ENCODE data around the gene PRKCQ.
"Not testable (repeated sequence)": the region's sequence is repeated elsewhere in the genome, so short reads cannot be mapped to it uniquely, and the experiment has no call there.

The PRKCQ gene

DNA sequence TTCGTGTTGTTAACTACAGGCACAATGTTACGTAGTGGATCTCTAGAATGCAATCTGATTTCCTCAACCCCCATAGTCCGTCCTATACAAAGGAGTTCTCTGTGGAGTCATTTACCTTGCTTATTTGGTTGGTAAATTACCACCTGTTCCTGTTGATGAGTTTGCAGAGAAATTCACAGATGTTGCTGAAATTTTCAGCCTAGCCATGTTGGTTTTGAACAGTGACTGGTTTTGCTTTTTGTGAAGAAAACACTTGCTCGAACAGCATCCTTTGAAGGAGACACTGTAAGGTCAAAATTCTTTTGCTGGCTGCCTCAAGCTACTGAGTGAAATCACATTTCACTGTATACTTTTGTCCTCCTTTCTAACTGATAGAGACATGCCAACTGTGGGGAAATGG lies 15.4 kb upstream of the PRKCQ start:
- peak; percentile 49 for DNase-seq (ENCODE audit: low spot score)

DNA sequence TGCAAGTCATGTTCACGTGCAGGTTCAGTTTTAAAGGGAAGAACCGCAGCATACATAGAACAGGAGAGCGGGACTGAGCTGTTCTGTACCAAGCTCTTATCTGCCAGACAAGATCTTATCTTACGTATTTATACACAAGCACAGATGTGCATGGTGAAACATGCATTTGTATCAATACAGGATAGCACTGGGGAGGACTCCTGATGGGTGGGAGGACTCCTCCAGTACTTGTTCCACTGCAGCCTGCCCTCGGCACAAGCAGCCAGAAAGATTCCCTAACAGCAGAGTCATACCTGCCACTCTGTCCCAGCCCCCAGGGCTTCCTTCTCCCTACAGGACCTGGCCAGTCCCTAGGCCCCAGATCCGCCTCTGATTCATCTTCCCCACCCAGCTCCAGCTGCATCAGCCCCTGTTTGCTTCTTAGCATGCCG lies 13.2 kb upstream of the PRKCQ start:
- no peak for DNase-seq (ENCODE audit: low spot score)

GRCh38 chr10:6592080-6592479 lies 12.0 kb upstream of the PRKCQ start:
- no peak for DNase-seq (ENCODE audit: low spot score)

DNA sequence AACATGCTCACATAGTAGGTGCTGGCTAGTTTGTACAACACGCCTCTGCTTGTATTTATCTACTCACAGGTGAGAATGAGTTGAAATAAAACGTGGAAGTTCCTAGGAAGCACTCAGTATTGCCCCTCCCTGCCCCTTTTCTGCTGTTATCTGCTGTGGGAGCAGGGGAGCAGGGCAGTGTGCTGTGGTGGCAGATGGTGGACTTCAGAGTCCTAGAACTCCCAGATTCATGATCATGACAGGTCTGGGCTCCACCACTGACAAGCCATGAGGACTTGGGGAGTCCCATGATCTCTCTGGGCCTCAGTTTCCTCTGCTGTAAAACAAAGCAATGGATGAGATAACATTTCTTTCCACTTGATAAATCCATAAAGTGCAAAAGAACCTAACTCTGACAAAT lies 11.6 kb upstream of the PRKCQ start:
- DNase-seq (ENCODE audit: low spot score): no peak

DNA sequence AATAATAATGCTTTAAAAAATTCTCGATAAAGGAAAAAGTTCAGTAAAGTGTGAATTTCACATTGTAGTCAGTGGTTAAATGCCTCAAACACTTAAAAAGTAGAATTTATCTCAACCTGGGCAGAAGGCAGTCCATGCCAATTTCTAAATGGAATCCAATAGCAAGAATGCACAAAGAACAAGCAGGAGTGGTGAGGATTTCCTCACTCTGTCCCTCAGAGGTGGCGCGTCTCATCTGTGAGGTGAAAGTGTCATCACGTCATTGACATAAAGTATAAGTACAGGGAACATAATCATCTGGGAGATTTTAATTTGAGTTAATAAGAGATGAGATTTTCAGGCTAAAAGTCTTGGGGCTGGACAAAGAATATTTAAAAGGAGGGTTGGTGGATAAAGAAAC lies 10.0 kb upstream of the PRKCQ start:
- no peak for DNase-seq (ENCODE audit: low spot score)

DNA sequence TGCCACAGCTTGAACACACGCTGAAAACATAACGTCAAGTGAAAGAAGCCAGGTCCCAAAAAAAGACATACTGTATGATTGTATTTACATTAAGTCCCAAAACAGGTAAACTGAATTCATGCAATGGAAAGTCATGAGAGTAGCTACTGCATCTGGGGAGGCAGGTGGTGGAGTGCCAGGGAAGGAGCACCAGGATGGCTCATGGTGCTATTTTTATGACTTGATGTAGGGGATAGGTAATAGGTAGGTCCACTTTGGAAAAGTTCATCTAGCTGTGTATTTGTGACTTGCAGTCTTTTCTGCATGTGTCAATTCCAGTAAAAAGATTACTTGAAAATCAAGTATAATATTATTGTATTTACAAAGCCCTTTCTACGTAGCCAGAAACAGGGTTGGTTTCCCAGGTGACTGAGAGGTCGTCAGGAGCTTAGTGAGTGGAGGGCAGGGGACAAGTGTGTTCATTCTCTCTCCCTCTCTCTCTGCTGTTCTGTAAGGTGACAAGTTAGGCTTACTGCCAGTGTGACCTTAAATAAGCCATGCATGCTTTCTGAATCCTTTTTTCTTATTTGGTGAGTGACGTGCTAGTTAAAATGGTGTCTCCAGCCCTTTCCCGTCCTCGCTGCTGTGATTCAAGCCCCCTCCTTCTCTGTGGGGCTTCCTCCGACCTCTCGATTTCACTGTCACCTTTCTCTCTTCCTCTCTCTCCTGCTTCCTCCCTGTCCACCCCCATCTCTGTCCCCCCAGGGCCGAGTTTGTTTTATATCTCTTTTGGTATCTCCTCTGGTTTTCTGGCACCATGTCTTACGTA lies 9.4 kb upstream of the PRKCQ start:
- DNase-seq (ENCODE audit: low spot score): no peak

- no peak for DNase-seq (ENCODE audit: low spot score)
Observed at GRCh38 chr10:6588845-6589244, 8.8 kb upstream of the PRKCQ start.

GRCh38 chr10:6588082-6588481 lies 8.0 kb upstream of the PRKCQ start:
- DNase-seq (ENCODE audit: low spot score): no peak

DNA sequence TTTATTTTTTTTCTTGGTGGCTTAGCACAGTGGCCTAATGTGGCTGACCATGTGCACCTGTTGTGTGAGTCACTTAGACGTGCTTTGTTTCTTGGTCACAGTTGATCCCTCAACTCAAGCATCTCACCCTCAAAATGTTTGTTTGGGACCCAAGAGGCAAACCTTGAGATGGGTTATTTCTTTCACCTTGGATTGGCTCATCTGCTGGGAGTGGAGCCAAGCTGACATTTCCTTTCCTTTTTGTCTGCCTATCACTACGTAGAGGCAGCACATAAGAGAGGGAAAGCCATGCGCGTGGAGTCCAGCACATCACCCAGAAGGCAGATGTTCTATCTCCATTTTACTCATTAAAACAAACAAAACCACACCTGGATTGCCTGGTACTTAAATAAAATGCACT lies 6.4 kb upstream of the PRKCQ start:
- DNase-seq (ENCODE audit: low spot score): no peak

DNA sequence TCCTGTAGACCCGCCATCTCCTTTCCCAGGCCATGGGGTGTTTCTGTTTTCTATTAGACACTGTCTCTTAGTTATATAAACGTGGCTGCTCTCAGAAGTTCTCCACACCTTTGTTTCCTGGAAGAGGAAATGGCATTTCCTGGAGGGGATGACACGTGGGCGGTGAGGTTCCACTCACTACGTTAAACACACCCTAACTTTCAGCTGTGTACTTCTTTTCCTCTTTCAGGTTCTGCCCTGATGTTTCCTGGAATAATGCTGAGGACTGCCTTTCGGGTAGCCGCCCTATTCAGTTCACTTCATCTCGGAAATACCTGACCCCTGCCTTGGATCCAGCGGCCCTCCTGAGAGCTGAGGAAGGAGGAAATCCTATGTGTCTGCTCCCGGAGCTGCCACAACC lies 3.4 kb upstream of the PRKCQ start:
- DNase-seq (ENCODE audit: low spot score): no peak

DNA sequence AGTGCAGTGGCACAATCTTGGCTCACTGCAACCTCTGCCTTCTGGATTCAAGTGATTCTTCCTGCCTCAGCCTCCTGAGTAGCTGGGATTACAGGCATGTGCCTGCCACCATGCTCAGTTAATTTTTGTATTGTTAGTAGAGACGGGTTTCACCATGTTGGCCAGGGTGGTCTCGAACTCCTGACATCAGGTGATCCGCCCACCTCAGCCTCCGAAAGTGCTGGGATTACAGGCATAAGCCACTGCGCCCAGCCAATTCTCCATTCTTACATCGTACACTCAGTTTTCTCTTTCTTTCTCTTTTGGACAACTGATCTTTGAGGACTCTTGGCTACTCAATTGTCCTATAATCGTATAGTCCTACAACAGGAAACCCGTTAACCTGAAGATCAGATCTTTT lies 2.8 kb upstream of the PRKCQ start:
- not testable (repeated sequence) for DNase-seq (ENCODE audit: low spot score)

GRCh38 chr10:6582298-6582697 lies 2.2 kb upstream of the PRKCQ start:
- no peak for DNase-seq (ENCODE audit: low spot score)

DNA sequence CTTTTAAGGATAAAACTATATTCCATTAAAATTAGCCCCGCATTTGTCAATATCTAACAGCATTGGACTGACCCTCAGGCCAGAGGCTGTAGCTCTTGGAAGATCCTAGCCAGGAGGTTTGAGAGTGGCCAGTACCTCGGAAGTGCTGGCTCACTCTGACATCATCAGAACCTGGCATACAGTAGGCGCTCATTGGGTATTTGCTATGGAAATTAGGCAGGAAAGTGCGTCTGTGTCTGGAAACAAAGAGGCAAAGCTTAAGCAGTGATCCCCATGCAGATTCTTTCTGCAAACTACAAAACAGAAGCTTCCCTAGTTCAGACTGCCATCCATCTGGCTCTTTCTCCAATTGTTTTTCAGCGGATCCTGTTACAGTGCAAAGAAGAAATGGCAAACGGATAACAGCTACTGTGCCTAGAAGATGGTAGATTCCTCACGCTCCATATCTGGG lies 1.7 kb upstream of the PRKCQ start:
- peak; percentile 57 for DNase-seq (ENCODE audit: low spot score)

- DNase-seq (ENCODE audit: low spot score): not testable (repeated sequence)
Observed at GRCh38 chr10:6581223-6581622, 1.1 kb upstream of the PRKCQ start.

- DNase-seq (ENCODE audit: low spot score): peak; percentile 80
Observed at GRCh38 chr10:6580279-6581029, 378 bp upstream of the PRKCQ start.

DNA sequence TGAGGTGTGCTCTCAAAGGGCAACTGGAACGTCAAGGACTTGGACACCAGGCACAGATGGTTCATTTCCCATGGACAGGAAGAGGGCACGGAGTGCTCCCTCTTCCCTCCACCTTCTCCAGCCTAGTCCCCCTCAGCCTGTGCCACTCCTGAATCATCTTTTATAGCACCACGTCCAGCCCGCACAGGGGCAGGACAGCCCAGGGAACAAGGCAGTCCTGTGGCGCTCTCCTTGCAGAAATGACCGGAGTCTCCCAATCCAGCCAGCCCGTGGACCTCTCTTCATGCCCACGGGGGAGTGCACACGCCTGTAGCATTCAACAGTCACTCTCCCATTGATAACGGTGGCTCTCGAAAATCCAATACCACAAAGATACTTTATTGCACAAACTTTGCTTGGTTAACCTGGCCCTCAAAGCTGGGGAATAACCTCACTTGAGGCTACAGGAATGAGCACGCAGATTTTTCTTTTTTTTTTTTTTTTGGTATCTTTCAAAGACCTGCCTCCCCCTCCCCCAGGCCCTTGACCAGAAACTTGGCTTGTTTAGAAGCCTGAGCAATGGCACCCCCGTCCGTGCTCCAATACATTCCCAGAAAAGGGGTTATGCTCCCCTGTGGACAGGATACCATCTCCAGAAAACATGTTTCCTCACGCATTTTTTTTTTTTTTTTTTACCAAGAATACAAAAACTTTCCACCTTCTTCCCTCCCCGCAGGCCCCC lies 733 bp downstream of the PRKCQ start:
- DNase-seq (ENCODE audit: low spot score): peak; percentile 29

GRCh38 chr10:6578795-6579182 lies 1.3 kb downstream of the PRKCQ start:
- DNase-seq (ENCODE audit: low spot score): no peak

- no peak for DNase-seq (ENCODE audit: low spot score)
Observed at GRCh38 chr10:6578251-6578771, 1.8 kb downstream of the PRKCQ start.

- no peak for DNase-seq (ENCODE audit: low spot score)
Observed at GRCh38 chr10:6576326-6576725, 3.8 kb downstream of the PRKCQ start.

DNA sequence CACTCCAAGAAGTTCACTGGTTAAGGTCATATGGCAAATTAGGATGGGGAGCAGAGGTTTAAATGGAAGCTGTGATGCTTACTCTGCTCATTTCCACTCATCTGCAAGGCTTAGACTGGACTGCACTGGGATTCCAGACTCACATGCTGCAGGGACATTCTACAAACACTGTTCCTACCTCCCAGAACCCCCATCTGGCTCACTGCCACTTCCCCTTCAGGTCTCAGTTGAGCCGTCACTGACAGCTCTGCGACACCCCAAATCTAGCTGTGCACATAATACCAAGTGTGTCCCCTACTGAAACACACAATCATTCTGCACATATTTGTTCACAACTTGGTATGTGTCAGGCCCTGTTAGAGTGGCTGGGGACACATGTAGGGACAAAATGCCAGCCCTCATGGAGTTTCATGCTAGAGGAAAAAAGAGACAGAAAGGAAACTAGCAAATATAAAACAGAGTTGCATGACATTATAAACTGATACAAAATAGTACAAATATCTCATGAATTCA lies 5.4 kb downstream of the PRKCQ start:
- no peak for DNase-seq (ENCODE audit: low spot score)

DNA sequence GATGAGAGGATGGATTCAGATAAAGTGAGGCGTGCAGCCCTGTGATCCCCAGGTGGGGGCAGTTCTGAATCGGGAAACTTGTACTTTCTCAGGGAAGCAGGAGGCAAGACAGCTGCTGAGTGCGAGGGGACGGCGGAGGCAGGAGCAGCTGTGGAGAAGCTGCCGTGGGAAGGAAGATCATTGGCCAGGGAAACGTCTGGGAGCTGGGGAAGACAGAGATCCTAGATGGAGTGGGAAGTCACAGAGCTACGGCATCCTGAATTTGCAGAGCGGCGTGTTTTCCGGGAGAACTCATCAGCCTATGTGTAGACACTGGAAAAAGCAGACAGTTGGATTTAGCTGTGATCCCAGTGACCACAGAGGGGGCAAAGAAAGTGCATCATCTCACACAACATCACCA lies 9.2 kb downstream of the PRKCQ start:
- no peak for DNase-seq (ENCODE audit: low spot score)

GRCh38 chr10:6569259-6569658 lies 10.8 kb downstream of the PRKCQ start:
- DNase-seq (ENCODE audit: low spot score): no peak
